Prostate gland (tissue), 2 donors: ENCODE measurements around the gene CAPS. TPM values are rescaled to one million over a fixed set of nuclear protein-coding genes. Genes with fewer than 3 reads are reported as not detected.

ENCODE experiments used
- DNase-seq: peaks from one replicate; pipeline ENCODE4 v3.0.0-alpha.2; 2019; ENCODE audit warnings: low spot score
- H3K27ac ChIP-seq, 2 donors: fragments of 200-600 bp; sonication (generic); 2 replicates each; pipeline ENCODE4 v1.5.1; 2017 to 2019
- H3K27me3 ChIP-seq: fragments of 200-600 bp; sonication (generic); replicated peaks from 2 replicates; pipeline ENCODE4 v1.5.1; 2019; ENCODE audit not compliant: insufficient read depth
- H3K36me3 ChIP-seq, 2 donors: fragments of 200-600 bp; sonication (generic); 1 replicate in 1 of 2; 2 replicates in 1 of 2; pipeline versions ENCODE4 v1.5.1 to v1.8.1; 2017 to 2019
- H3K4me1 ChIP-seq: fragments of 200-600 bp; sonication (generic); replicated peaks from 2 replicates; pipeline ENCODE4 v1.5.1; 2019
- H3K4me3 ChIP-seq, 2 donors: fragments of 200-600 bp; sonication (generic); 2 replicates each; pipeline ENCODE4 v1.5.1; 2017 to 2019
- H3K9me3 ChIP-seq: fragments of 200-600 bp; sonication (generic); 2 replicates; pipeline ENCODE4 v1.5.1; 2017
- POLR2A ChIP-seq: fragments of 450-650 bp; IDR thresholded peaks from one replicate; pipeline ENCODE4 v1.6.1; 2016; ENCODE audit warnings: antibody characterized with exemption, mild to moderate bottlenecking
- POLR2AphosphoS5 ChIP-seq: sonication (generic); formaldehyde crosslinking; IDR thresholded peaks from one replicate; pipeline ENCODE4 v1.6.1; 2017; ENCODE audit warnings: antibody characterized with exemption
- WGBS: methylation state at CpG from one replicate; pipeline ENCODE4 v1.1.5; 2018; 5-methylcytosine and 5-hydroxymethylcytosine counted together
- intact Hi-C: fragments of 100-400 bp; cut with DNase I; formaldehyde crosslinking; loops from one replicate; pipeline ENCODE4 v1.14.2; 2022
- total RNA-seq, 2 donors: library from RNA; depleted of rRNA; stranded (reverse); fragments of >200 nt; gene quantifications; one replicate each; pipeline ENCODE4 v1.1.0, GENCODE V29; 2016
- TF ChIP-seq, protein P1 (sequence below), 4 experiments: fragments of 200-600 bp in 2 of 4; fragments of 450-650 bp in 2 of 4; sonication (generic) in 2 of 4; IDR thresholded peaks; 1 replicate in 3 of 4; 2 replicates in 1 of 4; pipeline ENCODE4 v1.5.1; 2016 to 2019; ENCODE audit warnings: antibody characterized with exemption in 4 of 4, mild to moderate bottlenecking in 2 of 4, moderate library complexity in 2 of 4

The CAPS gene
- total RNA-seq, 2 donors from 2014 or later, result 27.9 to 36.8 TPM

GRCh38 chr19:5907241-5907640 is 6.8 kb upstream of the CAPS start:
- Histone ChIP-seq H3K27me3 (no peaks in the 10 kb centered on the region), H3K36me3 (no peaks in the 10 kb centered on the region), H3K4me1 (peaks cover 18% of the 10 kb centered on the region), H3K4me3 (no peak overlapping the region), H3K9me3 (no peaks in the 10 kb centered on the region), H3K27ac (no peak overlapping the region)
- no peak for DNase-seq
- 93% methylated on average over 5 of the region's 5 CpGs for WGBS
- intact Hi-C loops, result no loop called here
- TF ChIP-seq, protein P1, sequence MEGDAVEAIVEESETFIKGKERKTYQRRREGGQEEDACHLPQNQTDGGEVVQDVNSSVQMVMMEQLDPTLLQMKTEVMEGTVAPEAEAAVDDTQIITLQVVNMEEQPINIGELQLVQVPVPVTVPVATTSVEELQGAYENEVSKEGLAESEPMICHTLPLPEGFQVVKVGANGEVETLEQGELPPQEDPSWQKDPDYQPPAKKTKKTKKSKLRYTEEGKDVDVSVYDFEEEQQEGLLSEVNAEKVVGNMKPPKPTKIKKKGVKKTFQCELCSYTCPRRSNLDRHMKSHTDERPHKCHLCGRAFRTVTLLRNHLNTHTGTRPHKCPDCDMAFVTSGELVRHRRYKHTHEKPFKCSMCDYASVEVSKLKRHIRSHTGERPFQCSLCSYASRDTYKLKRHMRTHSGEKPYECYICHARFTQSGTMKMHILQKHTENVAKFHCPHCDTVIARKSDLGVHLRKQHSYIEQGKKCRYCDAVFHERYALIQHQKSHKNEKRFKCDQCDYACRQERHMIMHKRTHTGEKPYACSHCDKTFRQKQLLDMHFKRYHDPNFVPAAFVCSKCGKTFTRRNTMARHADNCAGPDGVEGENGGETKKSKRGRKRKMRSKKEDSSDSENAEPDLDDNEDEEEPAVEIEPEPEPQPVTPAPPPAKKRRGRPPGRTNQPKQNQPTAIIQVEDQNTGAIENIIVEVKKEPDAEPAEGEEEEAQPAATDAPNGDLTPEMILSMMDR (IDR thresholded peaks at IDR 0.05), result no peak
- no peak for TF ChIP-seq POLR2AphosphoS5
- no peak for TF ChIP-seq POLR2A

DNA sequence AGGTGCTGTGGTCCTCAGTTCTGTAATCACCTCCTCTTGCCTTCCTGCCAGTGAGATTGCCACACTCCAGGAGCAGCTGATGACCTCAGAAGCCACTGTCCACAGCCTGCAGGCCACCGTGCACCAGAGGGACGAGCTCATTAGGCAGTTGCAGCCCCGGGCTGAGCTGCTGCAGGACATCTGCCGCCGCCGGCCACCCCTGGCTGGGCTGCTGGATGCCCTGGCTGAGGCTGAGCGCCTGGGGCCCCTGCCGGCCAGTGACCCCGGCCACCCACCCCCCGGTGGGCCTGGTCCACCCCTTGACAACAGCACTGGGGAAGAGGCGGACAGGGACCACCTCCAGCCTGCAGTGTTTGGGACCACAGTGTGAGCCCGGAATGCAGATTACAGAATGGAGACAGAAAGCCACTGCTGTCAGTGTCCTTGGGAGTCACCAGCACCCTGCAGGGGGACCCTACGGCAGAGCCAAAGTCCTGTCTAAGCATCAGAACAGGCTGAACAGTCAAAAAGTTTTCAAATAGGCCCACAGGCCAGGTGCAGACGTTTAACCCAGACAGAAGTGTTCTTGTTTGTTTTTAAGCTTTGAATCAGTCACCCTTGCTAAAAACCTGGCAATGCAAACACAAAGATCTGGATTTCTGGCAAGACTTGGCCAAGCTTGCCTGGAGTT is 5.1 kb upstream of the CAPS start:
- Histone ChIP-seq H3K4me3 (no peak overlapping the region), H3K4me1 (peaks cover 18% of the 10 kb centered on the region), H3K9me3 (no peaks in the 10 kb centered on the region), H3K36me3 (no peaks in the 10 kb centered on the region), H3K27ac (peak overlapping the region in 1 of 2 donors; percentile 61), H3K27me3 (no peaks in the 10 kb centered on the region)
- TF ChIP-seq POLR2AphosphoS5, result no peak
- TF ChIP-seq POLR2A, result no peak
- TF ChIP-seq, protein P1 (IDR thresholded peaks at IDR 0.05), result no peak
- DNase-seq, result no peak
- 41% methylated on average over 10 of the region's 14 CpGs for WGBS
- intact Hi-C loops, result no loop called here

DNA sequence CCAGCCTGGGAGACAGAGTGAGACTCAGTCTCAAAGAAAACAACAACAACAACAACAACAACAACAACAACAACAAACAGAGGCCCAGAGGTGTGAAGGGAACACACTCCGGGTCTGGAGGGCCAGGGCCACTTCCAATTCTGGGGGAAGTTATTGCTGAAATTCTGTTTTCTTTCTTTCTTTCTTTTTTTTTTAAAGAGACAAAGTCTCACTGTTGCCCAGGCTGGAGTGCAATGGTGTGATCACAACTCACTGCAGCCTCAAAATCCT is 3.5 kb upstream of the CAPS start:
- intact Hi-C loops, result no loop called here
- H3K9me3 ChIP-seq, result no peaks in the 10 kb centered on the region
- H3K27me3 ChIP-seq, result no peaks in the 10 kb centered on the region
- H3K27ac ChIP-seq, result peak overlapping the region; percentile 33 to 61
- H3K36me3 ChIP-seq, result no peaks in the 10 kb centered on the region
- no peak for TF ChIP-seq POLR2A
- TF ChIP-seq, protein P1 (IDR thresholded peaks at IDR 0.05), result no peak
- no peak for DNase-seq
- peaks cover 26% of the 10 kb centered on the region for H3K4me1 ChIP-seq
- 56% methylated on average over 1 of the region's 1 CpG for WGBS
- no peak overlapping the region for H3K4me3 ChIP-seq

DNA sequence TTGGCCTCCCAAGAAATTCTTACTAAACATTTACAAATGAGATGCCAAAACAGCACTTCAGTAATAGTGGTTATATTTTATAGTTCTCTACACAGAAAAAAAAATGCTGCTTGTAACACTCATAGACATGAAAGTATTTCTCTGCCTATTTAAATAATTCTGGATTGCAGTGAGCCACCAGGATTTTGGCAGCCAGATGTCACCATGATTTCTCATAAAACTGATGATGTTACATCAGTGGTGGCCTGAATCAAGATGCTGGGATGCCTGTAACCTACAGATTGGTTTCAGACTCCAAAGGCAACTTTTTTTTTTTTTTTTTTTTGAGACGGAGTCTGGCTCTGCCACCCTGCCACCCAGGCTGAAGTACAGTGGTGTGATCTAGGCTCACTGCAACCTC is 2.7 kb upstream of the CAPS start:
- Histone ChIP-seq H3K27me3 (no peaks in the 10 kb centered on the region), H3K27ac (peak overlapping the region in 1 of 2 donors; percentile 61), H3K36me3 (no peaks in the 10 kb centered on the region), H3K4me1 (peaks cover 26% of the 10 kb centered on the region), H3K4me3 (no peak overlapping the region), H3K9me3 (no peaks in the 10 kb centered on the region)
- whole genome bisulfite sequencing, result 39% methylated on average over 1 of the region's 1 CpG
- intact Hi-C loops, result no loop called here
- TF ChIP-seq POLR2A, result no peak
- TF ChIP-seq, protein P1 (IDR thresholded peaks at IDR 0.05), result no peak
- no peak for DNase-seq

DNA sequence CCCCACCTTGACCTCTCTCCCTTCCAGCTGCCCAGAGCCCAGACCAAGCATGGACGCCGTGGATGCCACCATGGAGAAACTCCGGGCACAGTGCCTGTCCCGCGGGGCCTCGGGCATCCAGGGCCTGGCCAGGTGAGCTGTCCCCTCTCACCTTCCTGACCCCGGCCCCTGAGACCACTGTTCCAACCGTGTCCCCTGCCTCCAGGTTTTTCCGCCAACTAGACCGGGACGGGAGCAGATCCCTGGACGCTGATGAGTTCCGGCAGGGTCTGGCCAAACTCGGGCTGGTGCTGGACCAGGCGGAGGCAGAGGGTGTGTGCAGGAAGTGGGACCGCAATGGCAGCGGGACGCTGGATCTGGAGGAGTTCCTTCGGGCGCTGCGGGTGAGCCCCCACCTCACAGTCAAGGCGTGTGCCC is 312 bp downstream of the CAPS start:
- DNase-seq, result no peak
- Histone ChIP-seq H3K4me1 (peaks cover 18% of the 10 kb centered on the region), H3K4me3 (peak overlapping the region in 1 of 2 donors; percentile 10), H3K36me3 (peaks cover 6 to 10% of the 10 kb centered on the region in 2 donors), H3K27me3 (no peaks in the 10 kb centered on the region), H3K9me3 (no peaks in the 10 kb centered on the region), H3K27ac (peak overlapping the region; percentile 63 to 71)
- intact Hi-C loops, result no loop called here
- 54% methylated on average over 22 of the region's 22 CpGs for WGBS
- TF ChIP-seq POLR2A (no peak), POLR2AphosphoS5 (no peak)
- TF ChIP-seq, protein P1 (IDR thresholded peaks at IDR 0.05), result no peak
